ENCODE measurements around the gene MYOCOS.
"Not testable (repeated sequence)": the region's sequence is repeated elsewhere in the genome, so short reads cannot be mapped to it uniquely, and the experiment has no call there.

Gene MYOCOS

DNA sequence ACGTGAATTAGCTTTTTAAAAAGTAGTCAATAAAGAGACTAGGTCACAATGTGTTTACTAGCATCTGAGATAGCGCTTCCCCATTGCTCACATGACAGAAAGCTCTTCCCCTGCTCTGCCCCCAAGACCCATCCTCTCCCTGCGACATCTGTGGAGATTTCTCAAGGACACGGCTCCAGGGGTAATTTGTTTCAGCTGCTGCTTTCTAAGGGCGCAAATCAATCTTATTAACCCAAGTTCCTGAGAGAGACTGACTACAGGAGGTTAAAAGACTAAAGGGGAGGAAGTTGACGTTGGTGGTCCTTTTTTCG, at the start of gene MYOCOS:
MYOCOS (plus strand) TSS at position 92 of the 311 bp plus-strand sequence. CDS start 1,641 bp downstream, outside the sequence.
- no peak for DNase-seq

- DNase-seq = no peak
These were observed 45.9 kb upstream of the MYOCOS start for GRCh38 chr1:171576144-171576543.

GRCh38 chr1:171581226-171581625, 40.8 kb upstream of the MYOCOS start:
- DNase-seq = no peak

GRCh38 chr1:171581766-171582165, 40.3 kb upstream of the MYOCOS start:
- no peak for DNase-seq

DNA sequence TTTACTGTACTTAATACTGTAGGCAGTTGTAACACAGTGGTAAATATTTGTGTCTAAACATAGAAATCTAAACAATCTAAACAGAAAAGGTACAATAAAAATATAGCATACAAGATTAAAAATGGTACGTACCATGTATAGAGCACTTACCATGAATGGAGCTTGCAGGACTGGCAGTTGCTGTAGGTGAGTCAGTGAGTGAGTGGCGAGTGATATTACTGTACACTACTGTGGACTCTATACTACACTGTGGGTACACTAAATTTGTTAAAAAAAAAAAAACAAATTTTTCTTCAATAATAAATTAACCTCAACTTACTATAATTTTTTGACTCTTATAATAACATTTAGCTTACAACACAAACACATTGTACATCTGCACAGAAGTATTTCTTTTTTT, 39.5 kb upstream of the MYOCOS start:
- no peak for DNase-seq

- no peak for DNase-seq
These were observed 38.3 kb upstream of the MYOCOS start for GRCh38 chr1:171583591-171584201.

GRCh38 chr1:171585715-171586114, 36.3 kb upstream of the MYOCOS start:
- DNase-seq = no peak

DNA sequence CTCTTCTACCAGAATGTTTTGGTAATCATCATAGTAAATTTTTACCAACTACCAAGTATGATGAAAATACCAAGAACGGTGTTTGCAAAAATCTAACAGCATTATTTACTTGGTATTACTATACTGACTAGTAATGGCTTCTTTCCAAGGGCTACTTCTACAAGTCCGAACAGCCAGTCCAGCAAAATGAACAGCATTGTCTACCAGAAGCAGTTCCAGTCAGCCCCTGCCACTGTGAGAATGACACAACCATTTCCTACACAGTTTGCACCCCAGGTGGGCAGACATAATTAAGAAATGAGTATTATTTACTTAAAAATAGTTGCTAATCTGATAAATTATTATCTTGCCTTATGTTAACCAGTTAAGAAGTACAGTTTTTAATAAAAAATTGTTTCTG, 33.8 kb upstream of the MYOCOS start:
- no peak for DNase-seq

DNA sequence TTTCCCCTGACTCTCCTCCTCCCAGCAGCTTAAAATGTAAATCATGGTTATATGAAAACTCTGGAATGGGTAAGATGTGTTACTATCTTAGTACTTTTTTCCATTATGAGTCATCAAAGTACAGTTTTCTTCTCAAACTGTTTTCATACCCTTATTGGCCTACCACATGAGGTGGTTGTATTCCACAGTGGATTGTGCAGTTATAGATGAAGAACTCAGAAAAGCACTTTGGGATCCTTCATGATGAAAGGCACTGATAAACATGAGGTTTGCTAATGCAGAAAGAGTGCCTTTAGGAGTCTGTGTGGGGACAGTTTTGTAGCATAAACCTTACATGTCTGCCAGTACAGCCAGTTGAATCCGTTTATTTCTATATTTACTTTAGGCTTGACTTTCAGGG, 32.0 kb upstream of the MYOCOS start:
- DNase-seq = no peak

- DNase-seq = no peak
These were observed 26.7 kb upstream of the MYOCOS start for GRCh38 chr1:171595324-171595723.

DNA sequence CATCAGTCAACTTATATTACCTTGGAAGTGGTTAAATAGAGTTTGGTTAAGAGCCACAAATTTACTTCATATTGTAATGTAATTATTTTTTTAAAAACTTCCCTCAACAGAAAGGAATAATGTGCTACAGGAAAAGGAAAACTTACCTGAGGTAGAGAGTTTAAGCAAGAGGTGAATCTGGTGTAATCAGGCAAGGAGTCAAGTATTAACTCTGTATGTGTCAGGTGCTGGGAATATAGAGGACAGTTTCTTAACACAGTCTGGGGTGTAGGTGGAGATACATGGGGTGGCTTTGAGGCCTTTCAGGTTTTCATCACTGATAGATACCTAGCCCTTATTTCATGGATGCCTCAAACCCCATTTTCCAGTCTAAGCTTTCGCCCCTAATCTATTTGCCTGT, 25.9 kb upstream of the MYOCOS start:
- DNase-seq = no peak

- no peak for DNase-seq
These were observed 25.3 kb upstream of the MYOCOS start for GRCh38 chr1:171596705-171597104.

- DNase-seq = no peak
These were observed 24.8 kb upstream of the MYOCOS start for GRCh38 chr1:171597203-171597602.

DNA sequence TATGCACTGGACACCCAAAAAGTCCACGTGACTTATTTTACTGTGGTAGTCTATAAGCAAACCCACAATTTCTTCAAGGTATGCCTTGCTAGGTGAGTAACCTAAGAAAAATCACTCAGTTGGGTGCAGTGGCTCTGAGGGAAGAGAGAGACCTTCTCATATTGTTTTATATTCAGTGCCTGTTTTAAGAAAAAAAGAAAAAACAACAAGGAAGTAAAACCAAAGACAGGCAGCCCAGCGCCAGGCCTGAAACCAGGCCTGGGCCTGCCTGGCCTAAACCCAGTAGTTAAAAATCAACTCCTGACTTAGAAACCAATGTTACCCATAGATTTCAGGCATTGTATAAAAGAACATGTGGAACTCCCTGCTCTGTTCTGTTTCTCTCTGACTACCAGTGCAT, 21.7 kb upstream of the MYOCOS start:
- DNase-seq = not testable (repeated sequence)

DNA sequence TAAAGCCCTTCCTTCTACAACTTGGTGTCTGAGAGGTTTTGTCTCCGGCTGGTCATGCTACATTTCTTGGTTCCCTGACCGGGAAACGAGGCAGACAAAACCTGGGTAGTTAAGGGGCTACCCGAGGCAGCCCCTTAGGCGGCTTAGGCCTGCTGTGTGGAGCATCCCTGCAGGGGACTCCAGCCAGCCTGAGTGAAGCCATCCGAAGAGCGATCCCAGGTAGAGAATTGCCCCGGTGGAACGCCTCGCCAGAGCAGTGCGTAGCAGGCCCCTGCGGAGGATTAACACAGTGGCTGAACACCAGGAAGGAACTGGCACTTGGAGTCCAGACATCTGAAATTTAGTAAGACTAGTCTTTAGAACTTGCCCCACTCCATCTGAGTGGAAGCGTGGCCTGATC, 21.2 kb upstream of the MYOCOS start:
- no peak for DNase-seq

DNA sequence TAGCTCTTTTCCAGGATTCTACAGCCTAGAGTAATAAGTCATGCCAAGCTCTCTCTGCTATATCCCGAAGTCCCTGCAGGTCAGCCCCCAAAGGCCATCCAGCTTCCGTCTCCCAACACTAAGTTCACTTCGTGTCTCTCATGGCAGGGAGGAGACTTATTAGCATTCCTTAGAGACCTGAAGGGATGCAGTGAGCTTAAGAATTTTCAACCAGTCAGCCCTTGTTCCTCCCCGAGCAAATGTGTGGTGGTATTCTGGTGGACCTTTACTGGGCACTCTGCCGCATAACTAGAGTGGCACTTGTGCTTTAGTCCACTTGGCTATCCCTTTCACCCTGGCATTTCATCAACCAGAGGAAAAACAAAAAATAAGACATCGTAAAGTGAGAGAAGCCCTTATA, 19.0 kb upstream of the MYOCOS start:
- DNase-seq = not testable (repeated sequence)

GRCh38 chr1:171606402-171606941, 15.6 kb upstream of the MYOCOS start:
- no peak for DNase-seq

DNA sequence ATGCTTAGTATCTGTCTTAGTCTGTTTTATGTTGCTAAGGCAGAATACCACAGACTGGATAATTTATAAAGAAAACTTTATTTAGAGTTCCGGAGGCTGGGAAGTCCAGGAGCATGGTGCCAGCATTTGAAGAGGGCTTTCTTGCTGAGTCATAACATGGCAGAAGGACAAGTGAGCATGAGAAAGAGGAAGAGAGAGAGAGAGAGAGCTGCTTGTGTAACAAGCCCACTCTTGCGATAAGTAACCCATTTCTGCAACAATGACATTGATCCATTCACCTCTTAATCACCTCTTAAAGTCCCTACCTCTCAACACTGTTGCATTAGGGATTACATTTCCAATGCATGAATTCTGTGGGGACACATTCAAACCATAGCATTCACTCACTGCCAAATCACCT, 11.7 kb upstream of the MYOCOS start:
- no peak for DNase-seq

GRCh38 chr1:171611306-171611705, 10.7 kb upstream of the MYOCOS start:
- no peak for DNase-seq

DNA sequence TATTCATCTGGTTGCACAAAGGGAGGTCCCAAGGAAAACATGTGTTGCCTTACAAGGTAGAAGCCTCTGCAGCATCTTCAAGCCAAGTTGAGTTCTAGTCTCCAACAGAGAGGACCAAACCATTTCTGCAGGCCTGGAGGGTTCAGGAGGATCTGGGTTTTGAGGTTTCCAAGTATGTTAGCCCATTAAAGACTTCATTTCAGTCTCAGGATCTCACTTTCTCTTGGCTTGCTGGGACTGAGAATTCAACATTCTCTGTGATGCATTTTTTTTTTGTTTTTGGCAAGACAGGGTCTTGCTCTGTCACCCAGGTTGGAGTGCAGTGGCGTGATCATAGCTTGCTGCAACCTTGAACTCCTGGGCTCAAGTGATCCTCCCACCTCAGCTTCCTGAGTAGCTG, 8.8 kb upstream of the MYOCOS start:
- no peak for DNase-seq

- DNase-seq = not testable (repeated sequence)
These were observed 6.7 kb upstream of the MYOCOS start for GRCh38 chr1:171615122-171615906.

GRCh38 chr1:171616586-171616985, 5.5 kb upstream of the MYOCOS start:
- DNase-seq = no peak

- no peak for DNase-seq
These were observed 1.7 kb downstream of the MYOCOS start for GRCh38 chr1:171623651-171624331.

- DNase-seq = no peak
These were observed 3.2 kb downstream of the MYOCOS start for GRCh38 chr1:171625225-171625624.

Data from stimulated activated CD4-positive, alpha-beta T cell treated with anti-CD3 and anti-CD28 coated beads, Interleukin-2, amount 100 ng/mL, for 24 hours (primary cell).